Measurements from ENCODE around the gene CCM2.

Gene CCM2

GRCh38 chr7:45000093-45001032 is at the start of gene CCM2:
Gene CCM2 (plus strand): TSS chr7:45000201. CDS start chr7:45000334, 133 bp downstream.
- DNase-seq = peak; percentile 40

- DNase-seq = no peak
Measured at GRCh38 chr7:44953156-44953555, 46.8 kb upstream of the CCM2 start.

- DNase-seq = no peak
Measured at GRCh38 chr7:44955733-44956132, 44.3 kb upstream of the CCM2 start.

- no peak for DNase-seq
Measured at GRCh38 chr7:44956157-44956766, 43.7 kb upstream of the CCM2 start.

- DNase-seq = no peak
Measured at GRCh38 chr7:44958645-44959344, 41.2 kb upstream of the CCM2 start.

- DNase-seq = no peak
Measured at GRCh38 chr7:44959433-44959951, 40.5 kb upstream of the CCM2 start.

GRCh38 chr7:44960011-44960580 is 39.9 kb upstream of the CCM2 start:
- DNase-seq = no peak

- no peak for DNase-seq
Measured at GRCh38 chr7:44961844-44962482, 38.0 kb upstream of the CCM2 start.

- DNase-seq = no peak
Measured at GRCh38 chr7:44962483-44963251, 37.3 kb upstream of the CCM2 start.

GRCh38 chr7:44963364-44964290 is 36.4 kb upstream of the CCM2 start:
- DNase-seq = no peak

GRCh38 chr7:44964384-44964830 is 35.6 kb upstream of the CCM2 start:
- DNase-seq = no peak

GRCh38 chr7:44964831-44965440 is 35.1 kb upstream of the CCM2 start:
- DNase-seq = no peak

GRCh38 chr7:44965441-44965903 is 34.5 kb upstream of the CCM2 start:
- DNase-seq = no peak

- DNase-seq = no peak
Measured at GRCh38 chr7:44965937-44966730, 33.9 kb upstream of the CCM2 start.

- DNase-seq = no peak
Measured at GRCh38 chr7:44966731-44967538, 33.1 kb upstream of the CCM2 start.

- DNase-seq = no peak
Measured at GRCh38 chr7:44967571-44968446, 32.2 kb upstream of the CCM2 start.
